GM12801 (cell line): ENCODE results near the gene NRXN2.

Experiments
- TF ChIP-seq, protein P1 (sequence below): IDR thresholded peaks from one replicate; pipeline ENCODE4 v1.5.1; 2011; ENCODE audit warnings: control low read depth; ENCODE audit not compliant: insufficient read length; ENCODE audit errors: extremely low read depth

The NRXN2 gene

DNA sequence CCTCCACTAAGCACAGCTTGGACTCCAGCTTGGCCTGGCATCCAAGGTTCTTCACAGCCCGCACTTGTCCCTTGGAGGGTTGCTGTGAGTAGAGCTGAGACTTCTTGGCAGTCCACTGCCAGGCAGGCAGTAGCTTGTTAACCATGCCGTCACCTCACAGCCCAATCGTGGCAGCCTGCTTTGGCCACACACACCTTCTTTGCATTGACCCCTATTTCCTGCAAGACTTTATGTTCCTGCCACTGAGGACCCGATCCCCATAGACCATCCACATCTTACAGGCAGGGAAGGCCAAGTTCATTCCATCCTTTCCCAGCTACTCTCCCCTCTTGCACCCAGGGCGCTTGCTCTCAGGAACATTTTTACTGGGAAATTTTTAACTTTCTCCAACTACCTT is 39.3 kb upstream of the NRXN2 start:
- TF ChIP-seq, protein P1, sequence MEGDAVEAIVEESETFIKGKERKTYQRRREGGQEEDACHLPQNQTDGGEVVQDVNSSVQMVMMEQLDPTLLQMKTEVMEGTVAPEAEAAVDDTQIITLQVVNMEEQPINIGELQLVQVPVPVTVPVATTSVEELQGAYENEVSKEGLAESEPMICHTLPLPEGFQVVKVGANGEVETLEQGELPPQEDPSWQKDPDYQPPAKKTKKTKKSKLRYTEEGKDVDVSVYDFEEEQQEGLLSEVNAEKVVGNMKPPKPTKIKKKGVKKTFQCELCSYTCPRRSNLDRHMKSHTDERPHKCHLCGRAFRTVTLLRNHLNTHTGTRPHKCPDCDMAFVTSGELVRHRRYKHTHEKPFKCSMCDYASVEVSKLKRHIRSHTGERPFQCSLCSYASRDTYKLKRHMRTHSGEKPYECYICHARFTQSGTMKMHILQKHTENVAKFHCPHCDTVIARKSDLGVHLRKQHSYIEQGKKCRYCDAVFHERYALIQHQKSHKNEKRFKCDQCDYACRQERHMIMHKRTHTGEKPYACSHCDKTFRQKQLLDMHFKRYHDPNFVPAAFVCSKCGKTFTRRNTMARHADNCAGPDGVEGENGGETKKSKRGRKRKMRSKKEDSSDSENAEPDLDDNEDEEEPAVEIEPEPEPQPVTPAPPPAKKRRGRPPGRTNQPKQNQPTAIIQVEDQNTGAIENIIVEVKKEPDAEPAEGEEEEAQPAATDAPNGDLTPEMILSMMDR = no peak

DNA sequence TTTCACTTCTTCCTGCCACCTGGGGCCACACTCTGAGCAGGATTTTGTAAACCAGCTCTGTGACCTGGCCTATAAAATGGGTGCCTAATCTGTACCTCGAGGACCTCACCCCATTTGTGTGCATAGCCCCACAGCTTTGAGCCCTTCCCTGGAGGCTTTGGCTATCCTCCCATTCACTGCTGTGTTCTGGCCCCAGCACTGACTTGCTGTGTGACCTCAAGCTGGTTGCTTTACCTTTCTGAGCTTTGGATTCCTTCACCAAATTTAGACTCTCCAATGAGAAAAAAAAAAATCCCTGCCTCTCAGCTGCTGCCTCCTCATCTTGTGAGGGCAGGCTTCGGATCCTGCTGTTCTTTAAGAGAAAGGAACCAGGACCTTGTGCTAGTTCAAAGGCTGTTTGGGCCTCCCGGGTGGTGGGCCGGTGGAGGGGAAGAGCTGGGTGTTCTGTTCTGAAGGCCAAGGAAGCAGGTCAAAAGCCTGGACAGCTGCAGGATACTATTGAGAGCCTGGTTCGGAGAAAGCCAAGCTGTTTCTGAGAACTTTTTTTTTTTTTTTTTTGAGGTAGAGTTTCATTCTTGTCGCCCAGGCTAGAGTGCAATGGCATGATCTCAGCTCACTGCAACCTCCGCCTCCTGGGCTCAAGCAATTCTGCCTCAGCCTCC is 37.9 kb upstream of the NRXN2 start:
- TF ChIP-seq, protein P1 = no peak

DNA sequence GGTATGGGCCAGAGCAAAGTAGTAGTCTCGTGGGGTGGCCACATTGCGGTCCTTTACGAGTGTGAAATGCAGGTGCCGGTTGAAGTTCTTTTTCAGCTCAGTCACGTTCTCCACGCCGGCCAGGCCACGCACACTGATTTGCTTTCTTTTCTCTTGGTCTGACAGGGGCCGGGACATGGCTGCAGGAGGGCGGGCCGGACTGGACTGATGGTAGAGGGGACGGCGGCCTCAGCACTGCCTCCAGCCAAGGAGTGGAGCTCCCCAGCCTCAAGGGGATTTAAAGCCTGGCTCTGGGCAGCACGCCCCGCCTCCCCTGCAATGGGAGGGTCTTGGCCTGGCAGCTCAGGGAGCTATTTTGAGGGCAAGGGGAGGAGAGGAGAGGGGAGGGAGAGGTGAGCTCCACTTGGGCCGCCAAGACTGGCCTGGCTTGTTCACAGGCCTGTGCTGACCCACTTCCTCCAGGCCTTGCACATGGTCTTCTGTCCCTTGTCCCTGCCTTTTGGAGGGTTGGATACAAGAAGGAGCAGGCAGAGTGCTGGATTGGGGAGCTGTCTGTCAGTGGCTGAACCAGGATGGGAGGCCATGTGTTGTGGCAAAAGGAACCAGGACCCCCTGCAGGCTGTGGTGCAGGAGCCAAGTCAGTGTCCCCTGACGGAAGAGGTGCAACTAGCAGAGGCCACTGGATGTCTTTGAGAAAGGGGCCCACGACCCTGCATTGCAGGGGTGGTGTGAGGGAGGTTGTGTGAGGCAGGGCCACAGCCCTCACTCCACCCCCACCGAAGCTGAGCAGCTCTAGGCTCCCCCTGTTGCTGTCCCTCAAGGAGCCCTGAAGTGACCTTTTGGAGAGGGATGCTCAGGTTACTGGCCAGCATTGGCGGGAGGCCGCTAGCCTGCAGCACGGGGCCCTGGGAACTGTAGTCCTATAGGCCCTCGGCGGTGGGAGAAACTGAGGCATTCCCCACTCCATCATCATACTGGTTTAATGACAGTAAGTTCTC is 37.0 kb upstream of the NRXN2 start, which contains the start of gene PYGM:
Gene PYGM (minus strand): TSS at position 253 of the 998 bp plus-strand sequence. CDS start 76 bp downstream, at position 177.
- TF ChIP-seq, protein P1 = no peak

DNA sequence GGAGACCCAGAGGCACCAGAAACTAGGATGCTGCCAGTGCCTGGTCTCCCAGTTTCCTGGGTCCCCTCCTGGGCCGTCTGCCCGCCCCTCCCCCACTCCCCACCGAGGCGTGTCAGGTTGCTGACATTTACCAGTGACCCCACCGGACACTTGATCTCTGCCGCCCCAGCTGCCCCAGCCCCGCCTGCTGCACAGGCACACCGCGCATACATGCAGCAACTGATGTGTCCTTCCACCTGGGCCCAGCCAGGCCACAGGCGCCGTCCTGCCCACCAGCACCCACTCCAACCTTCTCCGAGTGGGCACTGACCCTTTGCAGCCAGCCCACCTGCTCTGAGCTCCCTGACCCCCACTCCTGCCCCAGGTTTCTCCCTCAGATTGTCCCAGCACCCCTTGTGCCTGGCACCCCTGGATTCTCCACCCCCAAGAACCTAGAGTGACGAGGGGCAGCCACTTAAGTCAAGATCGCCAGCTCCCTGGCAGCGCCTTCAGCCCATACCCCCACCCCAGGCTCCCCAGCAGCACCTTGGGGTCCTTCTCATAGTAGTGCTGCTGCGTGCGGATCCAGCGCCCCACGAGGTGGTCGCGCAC is 36.2 kb upstream of the NRXN2 start:
- TF ChIP-seq, protein P1 = no peak

DNA sequence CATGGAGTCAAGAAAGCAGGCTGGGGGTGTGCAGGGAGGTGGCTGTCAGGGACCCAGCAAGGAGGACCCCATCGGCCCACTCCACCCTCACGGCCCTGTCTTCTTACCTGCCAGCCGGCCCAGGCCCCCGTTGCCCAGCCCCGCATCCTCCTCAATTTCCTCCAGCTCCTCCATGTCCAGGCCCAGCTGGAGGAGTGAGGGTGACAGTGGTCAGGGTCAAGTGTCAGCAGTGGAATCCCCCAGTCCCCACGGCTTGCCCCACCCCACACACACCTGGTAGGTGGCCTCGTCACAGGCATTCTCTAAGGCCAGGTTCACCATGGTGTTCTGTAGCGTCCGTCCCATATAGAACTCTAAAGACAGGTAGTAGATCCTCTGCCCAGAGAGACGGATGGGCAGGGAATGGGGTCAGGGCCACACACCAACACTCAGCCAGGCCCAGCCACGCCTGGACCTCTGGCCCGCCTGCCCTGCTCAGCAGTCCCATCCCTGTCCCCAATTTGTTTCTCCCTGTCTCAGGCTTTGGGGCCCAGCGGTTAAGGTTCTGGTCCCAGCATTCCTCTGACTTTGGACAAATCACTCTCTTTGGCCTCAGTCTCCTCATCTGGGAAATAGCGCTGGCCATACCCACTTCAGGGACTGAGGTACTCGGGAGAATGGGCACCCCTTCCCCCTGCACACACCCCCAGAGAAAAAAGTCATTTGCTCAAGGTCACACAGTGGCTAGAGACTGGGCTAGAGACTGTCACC is 35.5 kb upstream of the NRXN2 start:
- TF ChIP-seq, protein P1 = no peak

DNA sequence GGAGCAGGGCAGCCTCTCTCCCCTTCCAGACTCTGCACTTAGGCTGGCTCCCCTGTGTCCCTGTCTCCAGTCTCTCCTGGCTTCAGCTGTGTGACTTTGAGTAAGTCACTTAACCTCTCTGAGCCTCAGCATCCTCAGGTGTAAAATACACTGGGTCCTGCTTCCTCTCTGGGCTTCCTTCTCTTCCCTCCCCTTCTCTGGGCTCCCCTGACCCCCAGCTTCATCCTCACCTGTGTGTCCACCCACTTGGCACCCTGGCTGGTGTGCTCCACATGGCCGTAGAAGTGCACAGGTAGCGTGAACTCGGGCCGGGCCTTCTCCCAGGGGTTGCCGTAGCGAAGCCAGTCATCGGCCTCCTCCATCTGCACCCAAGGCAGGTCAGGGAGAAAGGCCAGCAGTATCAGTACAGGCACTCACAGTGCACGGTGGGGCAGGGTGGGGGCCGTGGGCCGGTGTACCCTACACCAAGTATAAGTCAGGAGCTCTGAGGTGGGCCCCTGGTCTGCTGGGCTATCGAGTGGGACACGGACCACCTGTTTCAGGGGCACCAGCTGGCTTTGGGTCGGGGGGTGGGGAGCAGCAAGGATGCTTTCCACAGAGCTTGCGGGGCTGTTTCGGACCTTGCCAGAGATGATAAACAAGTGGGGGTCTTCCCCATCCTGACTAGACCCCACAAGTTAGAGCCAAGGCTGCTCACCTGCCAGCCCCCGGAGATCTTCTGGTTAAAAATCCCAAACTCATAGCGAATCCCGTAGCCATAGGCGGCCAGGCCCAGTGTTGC is 34.7 kb upstream of the NRXN2 start:
- TF ChIP-seq, protein P1 = no peak
